Measurements from ENCODE around the gene CXorf65.

Gene CXorf65

DNA sequence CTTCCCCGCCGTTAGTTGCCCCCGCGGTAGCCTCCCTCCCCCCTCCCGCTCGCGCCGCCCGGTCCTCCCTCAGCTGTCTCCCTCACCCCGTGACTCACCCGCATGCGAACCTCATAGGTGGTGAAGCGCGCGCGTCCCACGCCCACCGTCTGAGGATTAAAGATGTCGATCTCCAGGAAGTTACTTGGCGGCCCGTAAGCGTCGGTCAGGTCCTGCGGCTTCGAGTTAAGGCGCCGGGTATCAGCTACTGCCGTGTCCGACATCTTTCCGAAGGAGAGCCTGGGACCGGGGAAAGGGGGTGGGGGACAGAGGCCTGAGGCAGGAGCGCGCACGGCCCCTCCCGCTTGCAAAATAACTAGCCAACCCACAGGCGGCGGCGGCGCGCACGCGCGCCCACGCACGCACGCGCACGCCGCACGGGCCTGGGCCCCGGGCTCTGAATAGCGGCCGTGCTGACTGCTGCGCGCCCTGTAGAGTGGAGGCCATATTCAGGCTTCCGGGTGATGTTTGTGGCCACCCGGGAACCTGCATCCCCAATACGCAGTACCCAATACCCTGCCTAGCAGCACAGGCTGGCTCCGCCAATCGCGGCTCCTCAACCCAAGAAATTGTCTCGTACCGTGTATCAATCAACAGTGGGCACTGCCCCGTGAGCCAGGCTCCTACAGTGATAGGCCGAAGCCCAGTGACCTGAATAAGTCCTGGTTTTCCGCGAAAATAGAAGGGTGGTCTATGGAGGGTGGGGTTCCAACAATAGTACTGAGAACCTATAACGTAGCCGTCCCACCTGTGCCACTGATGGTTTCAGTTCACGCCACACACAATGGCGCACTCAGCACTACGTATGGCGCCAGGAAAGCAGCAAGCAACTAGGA, 38.3 kb downstream of the CXorf65 start, which contains the start of gene SNX12:
Gene SNX12, minus strand, starts transcription at position 291 of the 875 bp plus-strand sequence. Its CDS starts 28 bp downstream, at position 263.
- in situ Hi-C loops (cut with MboI; ENCODE audit: low sequenced_read_pairs): no loop called here

- in situ Hi-C loops (cut with MboI; ENCODE audit: low sequenced_read_pairs): no loop called here
Measured at GRCh38 chrX:71067712-71068043, 38.9 kb downstream of the CXorf65 start.

- in situ Hi-C loops (cut with MboI; ENCODE audit: low sequenced_read_pairs): no loop called here
Measured at GRCh38 chrX:71067089-71067488, 39.5 kb downstream of the CXorf65 start.

DNA sequence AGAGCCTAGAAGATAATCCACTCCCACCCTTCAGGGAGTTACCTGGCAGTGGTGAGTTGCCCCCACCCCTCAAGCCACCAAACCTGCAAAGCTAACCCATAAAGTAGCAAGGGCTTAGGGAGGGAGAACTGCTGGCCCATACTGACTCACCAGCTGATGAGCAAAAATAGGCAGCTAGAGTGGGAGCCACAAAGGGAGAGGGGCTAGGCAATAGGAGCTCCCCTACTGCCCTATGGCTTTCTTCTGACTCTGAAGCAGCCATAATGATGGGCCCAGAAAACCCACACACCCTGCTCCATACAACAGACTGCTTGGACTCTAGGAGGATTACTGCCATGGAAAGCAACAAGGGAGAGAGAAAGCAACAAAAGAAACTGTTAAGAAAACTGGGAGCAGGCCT, 46.4 kb downstream of the CXorf65 start:
- in situ Hi-C loops (cut with MboI; ENCODE audit: low sequenced_read_pairs): no loop called here

DNA sequence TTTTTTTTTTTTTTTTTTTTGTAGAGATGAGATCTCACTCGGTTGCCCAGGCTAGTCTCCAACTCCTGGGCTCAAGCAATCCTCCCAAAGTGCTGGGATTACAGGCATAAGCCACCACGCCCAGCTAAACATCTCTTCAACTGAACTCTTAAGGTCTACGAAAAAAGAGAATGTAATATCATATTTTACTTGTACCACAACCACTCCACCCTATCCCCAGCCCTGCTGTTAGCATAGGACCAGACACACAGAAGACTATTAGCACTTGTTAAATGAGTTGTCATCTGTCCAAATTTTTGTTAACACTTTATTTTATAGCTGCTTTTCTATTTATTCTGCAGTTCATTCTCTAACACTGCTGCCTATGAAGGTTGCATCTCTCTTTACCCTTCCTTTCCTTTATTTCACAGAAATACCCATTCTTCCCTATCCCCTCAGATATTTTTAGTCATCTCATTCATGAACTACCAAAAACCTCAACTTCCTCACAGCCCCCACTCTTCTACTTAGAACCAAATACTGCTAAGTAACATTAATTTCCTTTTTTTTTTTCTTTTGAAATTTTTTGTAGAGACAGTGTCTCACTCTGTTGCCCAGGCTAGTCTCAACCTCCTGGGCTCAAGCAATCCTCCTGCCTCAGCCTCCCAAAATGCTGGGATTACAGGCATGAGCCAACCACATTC, 48.6 kb downstream of the CXorf65 start:
- in situ Hi-C loops (cut with MboI; ENCODE audit: low sequenced_read_pairs): no loop called here

GRCh38 chrX:71056867-71057266, 49.7 kb downstream of the CXorf65 start:
- in situ Hi-C loops (cut with MboI; ENCODE audit: low sequenced_read_pairs): no loop called here
